ENCODE data around the gene GALE. TPM values are rescaled to one million over a fixed set of nuclear protein-coding genes. Genes with fewer than 3 reads are reported as not detected.

GALE gene
- total RNA-seq, 4 donors from 2014 or later, result 2.9 to 5.7 (median 4.1) TPM

- no peak overlapping the region for H3K4me3 ChIP-seq
- intact Hi-C loops (cut with DNase I; ENCODE audit: low total_unique reads) (loop anchor here (1.0 to 2.0 kb wide), 2 partner anchors 95 to 144 kb away; partner anchors contain the start of gene FUCA1), in situ Hi-C loops (cut with MboI; ENCODE audit: low sequenced_read_pairs in 4 of 4) (no loop called here)
- no peak for ATAC-seq
- no peaks in the 10 kb centered on the region for H3K27me3 ChIP-seq
- H3K9me3 ChIP-seq, result no peaks in the 10 kb centered on the region
- TF ChIP-seq POLR2A (IDR thresholded peaks at IDR 0.05) (no peak), CTCF (IDR thresholded peaks at IDR 0.05 in 4 of 5, conservative IDR thresholded peaks at IDR 0.05 in 1 of 5) (no peak)
- no peak overlapping the region for H3K27ac ChIP-seq
- DNase-seq, result no peak
- no peaks in the 10 kb centered on the region for H3K36me3 ChIP-seq
- H3K4me1 ChIP-seq, result peaks cover 10 to 19% of the 10 kb centered on the region in 2 donors
Observed at GRCh38 chr1:23772854-23773242, 27.7 kb downstream of the GALE start.

- Histone ChIP-seq H3K4me3 (no peak overlapping the region), H3K9me3 (no peaks in the 10 kb centered on the region), H3K27ac (no peak overlapping the region), H3K27me3 (no peaks in the 10 kb centered on the region), H3K36me3 (no peaks in the 10 kb centered on the region), H3K4me1 (peaks cover 4 to 14% of the 10 kb centered on the region in 2 donors)
- DNase-seq, result peak; percentile 58 to 80
- peak; percentile 69 to 93 (median 80) for TF ChIP-seq CTCF (IDR thresholded peaks at IDR 0.05 in 4 of 5, conservative IDR thresholded peaks at IDR 0.05 in 1 of 5)
- no peak for TF ChIP-seq POLR2A (IDR thresholded peaks at IDR 0.05)
- ATAC-seq, result peak; percentile 83 to 92
- in situ Hi-C loops (cut with MboI; ENCODE audit: low sequenced_read_pairs in 4 of 4), result no loop called here
- intact Hi-C loops (cut with DNase I; ENCODE audit: low total_unique reads), result loop anchor here (1.0 to 2.0 kb wide), 2 partner anchors 96 to 145 kb away; partner anchors contain the start of gene FUCA1
Observed at GRCh38 chr1:23772049-23772853, 28.3 kb downstream of the GALE start.

GRCh38 chr1:23768733-23769132 lies 31.8 kb downstream of the GALE start:
- H3K27me3 ChIP-seq, result no peaks in the 10 kb centered on the region
- no peak overlapping the region for H3K4me3 ChIP-seq
- H3K9me3 ChIP-seq, result no peaks in the 10 kb centered on the region
- in situ Hi-C loops (cut with MboI; ENCODE audit: low sequenced_read_pairs in 4 of 4) (no loop called here), intact Hi-C loops (cut with DNase I; ENCODE audit: low total_unique reads) (no loop called here)
- peaks cover 3 to 11% of the 10 kb centered on the region in 2 donors for H3K4me1 ChIP-seq
- TF ChIP-seq POLR2A (IDR thresholded peaks at IDR 0.05) (no peak), CTCF (IDR thresholded peaks at IDR 0.05 in 4 of 5, conservative IDR thresholded peaks at IDR 0.05 in 1 of 5) (no peak)
- DNase-seq (no peak), ATAC-seq (no peak)
- H3K36me3 ChIP-seq, result peaks cover 0 to 10% of the 10 kb centered on the region in 2 donors
- no peak overlapping the region for H3K27ac ChIP-seq

GRCh38 chr1:23763041-23763577 lies 37.4 kb downstream of the GALE start:
- peak; percentile 23 to 27 for DNase-seq
- TF ChIP-seq CTCF (IDR thresholded peaks at IDR 0.05 in 4 of 5, conservative IDR thresholded peaks at IDR 0.05 in 1 of 5) (no peak), POLR2A (IDR thresholded peaks at IDR 0.05) (no peak)
- Histone ChIP-seq H3K36me3 (peaks cover 0 to 43% of the 10 kb centered on the region in 2 donors), H3K4me3 (no peak overlapping the region), H3K27me3 (no peaks in the 10 kb centered on the region), H3K4me1 (peaks cover 55 to 56% of the 10 kb centered on the region in 2 donors), H3K27ac (peak overlapping the region in 2 of 4 donors; percentile 2), H3K9me3 (no peaks in the 10 kb centered on the region)
- intact Hi-C loops (cut with DNase I; ENCODE audit: low total_unique reads) (no loop called here), in situ Hi-C loops (cut with MboI; ENCODE audit: low sequenced_read_pairs in 4 of 4) (no loop called here)
- ATAC-seq, result peak; percentile 62 to 70
